K562 (cell line): Measurements from ENCODE around the gene NRROS. TPM values are rescaled to one million over a fixed set of nuclear protein-coding genes. Genes with fewer than 3 reads are reported as not detected.

ENCODE experiments used
- ARID1B ChIP-seq: fragments of 450-650 bp; IDR thresholded peaks from 2 replicates; pipeline ENCODE4 v1.6.1; 2016; ENCODE audit warnings: antibody characterized with exemption, mild to moderate bottlenecking, inconsistent platforms
- CBFB ChIP-seq: sonication (generic); formaldehyde crosslinking; IDR thresholded peaks from 2 replicates; pipeline ENCODE4 v1.4.0; 2020; ENCODE audit warnings: mild to moderate bottlenecking, missing genetic modification reagents
- CREBBP ChIP-seq: IDR thresholded peaks from one replicate; pipeline ENCODE4 v1.6.1; 2012; ENCODE audit warnings: low read depth, mild to moderate bottlenecking, control low read depth, inconsistent platforms, low read length
- ESRRA ChIP-seq: fragments of 450-650 bp; IDR thresholded peaks from 2 replicates; pipeline ENCODE4 v1.6.1; 2014; ENCODE audit warnings: low read depth, mild to moderate bottlenecking, moderate library complexity, borderline replicate concordance
- ETV1 ChIP-seq: fragments of 450-650 bp; conservative IDR thresholded peaks from 2 replicates; pipeline ENCODE4 v1.6.1; 2016; ENCODE audit warnings: missing genetic modification characterization, control low read depth, low read depth, missing compliant biosample characterization
- FOSL1 ChIP-seq: fragments of 200-800 bp; sonication (Bioruptor generic); conservative IDR thresholded peaks from 2 replicates; pipeline ENCODE4 v1.6.1; 2016; ENCODE audit warnings: missing genetic modification characterization, missing compliant biosample characterization
- GATA2 ChIP-seq: sonication (generic); formaldehyde crosslinking; IDR thresholded peaks from 2 replicates; pipeline ENCODE4 v1.4.0; 2020; ENCODE audit warnings: mild to moderate bottlenecking, missing genetic modification reagents
- HMG20B ChIP-seq: fragments of 250-450 bp; sonication (Bioruptor Pico); IDR thresholded peaks from 2 replicates; pipeline ENCODE4 v1.5.0; 2021; ENCODE audit warnings: mild to moderate bottlenecking
- HNRNPLL ChIP-seq: fragments of 200-400 bp; formaldehyde crosslinking; IDR thresholded peaks from 2 replicates; pipeline ENCODE4 v1.6.1; 2017; ENCODE audit warnings: low read length, low read depth, mild to moderate bottlenecking; ENCODE audit not compliant: poor library complexity, severe bottlenecking
- KDM2B ChIP-seq: fragments of 250-450 bp; sonication (Bioruptor Pico); IDR thresholded peaks from 2 replicates; pipeline ENCODE4 v1.8.0; 2021; ENCODE audit warnings: mild to moderate bottlenecking, moderate library complexity
- POLR2H ChIP-seq: IDR thresholded peaks from 2 replicates; pipeline ENCODE4 v1.6.1; 2016; ENCODE audit warnings: missing genetic modification characterization, low read depth, mild to moderate bottlenecking, control low read depth, missing compliant biosample characterization, moderate library complexity
- PRMT5 ChIP-seq: sonication (generic); formaldehyde crosslinking; IDR thresholded peaks from 2 replicates; pipeline ENCODE4 v1.5.0; 2020; ENCODE audit warnings: missing genetic modification reagents
- RAD51 ChIP-seq: fragments of 450-650 bp; IDR thresholded peaks from 2 replicates; pipeline ENCODE4 v1.7.1; 2016; ENCODE audit warnings: low read depth, mild to moderate bottlenecking, borderline replicate concordance
- RBBP5 ChIP-seq: fragments of 200-600 bp; sonication (generic); IDR thresholded peaks from 2 replicates; pipeline ENCODE4 v1.6.1; 2012; ENCODE audit warnings: borderline replicate concordance, mild to moderate bottlenecking, low read length, control low read depth, inconsistent platforms; ENCODE audit not compliant: insufficient read depth, poor library complexity, severe bottlenecking
- SRSF1 ChIP-seq: fragments of 200-400 bp; formaldehyde crosslinking; IDR thresholded peaks from 2 replicates; pipeline ENCODE4 v1.6.1; 2017; ENCODE audit warnings: mild to moderate bottlenecking, low read depth, low read length, moderate library complexity
- TAF1 ChIP-seq: IDR thresholded peaks from 2 replicates; pipeline ENCODE4 v1.6.1; 2011; ENCODE audit warnings: mild to moderate bottlenecking, low read length, moderate library complexity; ENCODE audit not compliant: insufficient read depth, control insufficient read depth, severe bottlenecking; ENCODE audit errors: extremely low read depth
- ZFP30 ChIP-seq: fragments of 250-450 bp; sonication (Bioruptor Pico); IDR thresholded peaks from 2 replicates; pipeline ENCODE4 v1.8.0; 2022; ENCODE audit warnings: moderate library complexity, mild to moderate bottlenecking, inconsistent platforms, borderline replicate concordance
- ZNF41 ChIP-seq: fragments of 250-450 bp; sonication (Bioruptor Pico); conservative IDR thresholded peaks from 2 replicates; pipeline ENCODE4 v1.4.0; 2020; ENCODE audit warnings: mild to moderate bottlenecking
- ZNF57 ChIP-seq: fragments of 450-650 bp; formaldehyde crosslinking; IDR thresholded peaks from 2 replicates; pipeline ENCODE4 v1.4.0; 2020; ENCODE audit warnings: mild to moderate bottlenecking, moderate library complexity
- polyA plus RNA-seq, 8 experiments: library from polyadenylated mRNA; depleted of rRNA in 4 of 8; stranded (reverse) in 5 of 8; unstranded in 3 of 8; fragments of >200 nt; fragmentation: Nextera tagmentation in 2 of 8; fragmentation: Illumina TruSeq in 1 of 8; extraction: Ambion mirVana in 2 of 8; extraction: Trizol in 1 of 8; gene quantifications; 2 replicates each; pipeline versions ENCODE4 v1.2.1 to v1.2.3, GENCODE V29; 2011 to 2014; ENCODE audit warnings: inconsistent platforms in 1 of 8, missing spikeins in 1 of 8
- total RNA-seq, 7 experiments: library from RNA; depleted of rRNA in 6 of 7; stranded (reverse); fragments of >200 nt in 6 of 7; fragmentation: Illumina TruSeq in 2 of 7; extraction: Trizol in 2 of 7; gene quantifications; 2 replicates each; pipeline versions ENCODE4 v1.2.1 to v1.2.3, GENCODE V29; 2011 to 2021; ENCODE audit warnings: low replicate concordance in 1 of 7
- TF ChIP-seq, protein P1 (sequence below), 2 experiments: fragments of 450-650 bp; conservative IDR thresholded peaks; 2 replicates each; pipeline ENCODE4 v1.6.1; 2017; ENCODE audit warnings: mild to moderate bottlenecking in 2 of 2, moderate library complexity in 2 of 2
- TF ChIP-seq, protein P2 (sequence below): fragments of 200-800 bp; sonication (Bioruptor generic); IDR thresholded peaks from 2 replicates; pipeline ENCODE4 v1.6.1; 2017; ENCODE audit warnings: missing genetic modification characterization, missing compliant biosample characterization

The NRROS gene
- total and polyA plus RNA-seq, 9 of the 15 experiments (the other 6 are each of a cell fraction or from before 2014, with no cell fraction given), result 0.34 to 13.8 (median 3.8) TPM

DNA sequence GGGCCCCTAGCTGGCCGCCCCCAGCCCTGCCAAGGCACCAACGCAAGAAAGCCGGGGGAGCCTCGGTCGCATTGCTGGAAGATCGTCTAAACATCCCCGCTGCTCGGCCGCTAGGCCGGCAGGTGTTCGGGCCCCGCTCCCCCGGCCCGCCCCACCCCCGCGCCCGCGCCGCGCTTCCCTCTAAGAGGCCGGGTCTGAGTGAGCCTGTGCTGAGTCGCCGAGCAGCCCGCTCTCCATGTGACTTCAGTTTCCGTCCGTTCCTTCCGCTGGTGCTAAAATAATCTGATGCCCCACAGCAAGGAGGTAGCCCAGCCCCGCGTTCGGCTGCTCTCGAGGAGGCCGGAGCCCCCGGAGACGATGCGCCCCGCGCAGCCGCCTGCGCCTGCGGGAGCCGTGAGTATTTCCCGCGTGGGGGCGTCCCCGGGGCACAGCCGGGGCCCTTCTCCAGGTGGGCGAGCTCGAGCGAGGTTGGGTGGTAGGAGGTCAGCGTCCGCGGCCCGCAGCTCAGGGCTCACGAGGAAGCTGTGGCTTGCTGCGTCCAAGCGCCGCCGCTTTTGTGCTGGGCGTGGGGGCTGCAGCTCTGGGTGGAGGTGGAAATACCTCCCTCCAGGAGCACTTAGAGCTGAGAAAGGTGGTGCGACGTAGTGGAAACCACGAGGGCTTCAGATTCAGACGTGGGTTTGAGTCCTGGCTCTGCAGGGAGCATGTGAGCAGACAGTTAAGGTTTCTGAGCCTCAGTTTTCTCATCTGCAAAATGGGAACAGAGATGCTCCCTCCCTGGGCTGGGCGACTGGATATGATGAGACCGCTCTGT is at the start of gene NRROS (continued):
- TF ChIP-seq ZNF57 (CRISPR knock-in tag), result no peak
- peak; percentile 31 for TF ChIP-seq HNRNPLL
- peak; percentile 74 for TF ChIP-seq POLR2H
- TF ChIP-seq, protein P1, sequence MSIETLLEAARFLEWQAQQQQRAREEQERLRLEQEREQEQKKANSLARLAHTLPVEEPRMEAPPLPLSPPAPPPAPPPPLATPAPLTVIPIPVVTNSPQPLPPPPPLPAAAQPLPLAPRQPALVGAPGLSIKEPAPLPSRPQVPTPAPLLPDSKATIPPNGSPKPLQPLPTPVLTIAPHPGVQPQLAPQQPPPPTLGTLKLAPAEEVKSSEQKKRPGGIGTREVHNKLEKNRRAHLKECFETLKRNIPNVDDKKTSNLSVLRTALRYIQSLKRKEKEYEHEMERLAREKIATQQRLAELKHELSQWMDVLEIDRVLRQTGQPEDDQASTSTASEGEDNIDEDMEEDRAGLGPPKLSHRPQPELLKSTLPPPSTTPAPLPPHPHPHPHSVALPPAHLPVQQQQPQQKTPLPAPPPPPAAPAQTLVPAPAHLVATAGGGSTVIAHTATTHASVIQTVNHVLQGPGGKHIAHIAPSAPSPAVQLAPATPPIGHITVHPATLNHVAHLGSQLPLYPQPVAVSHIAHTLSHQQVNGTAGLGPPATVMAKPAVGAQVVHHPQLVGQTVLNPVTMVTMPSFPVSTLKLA (conservative IDR thresholded peaks at IDR 0.05), result peak; percentile 53 to 67; a peak in 3 of 4 replicates
- TF ChIP-seq, protein P2, sequence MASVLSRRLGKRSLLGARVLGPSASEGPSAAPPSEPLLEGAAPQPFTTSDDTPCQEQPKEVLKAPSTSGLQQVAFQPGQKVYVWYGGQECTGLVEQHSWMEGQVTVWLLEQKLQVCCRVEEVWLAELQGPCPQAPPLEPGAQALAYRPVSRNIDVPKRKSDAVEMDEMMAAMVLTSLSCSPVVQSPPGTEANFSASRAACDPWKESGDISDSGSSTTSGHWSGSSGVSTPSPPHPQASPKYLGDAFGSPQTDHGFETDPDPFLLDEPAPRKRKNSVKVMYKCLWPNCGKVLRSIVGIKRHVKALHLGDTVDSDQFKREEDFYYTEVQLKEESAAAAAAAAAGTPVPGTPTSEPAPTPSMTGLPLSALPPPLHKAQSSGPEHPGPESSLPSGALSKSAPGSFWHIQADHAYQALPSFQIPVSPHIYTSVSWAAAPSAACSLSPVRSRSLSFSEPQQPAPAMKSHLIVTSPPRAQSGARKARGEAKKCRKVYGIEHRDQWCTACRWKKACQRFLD (CRISPR knock-in tag), result peak; percentile 92
- 0 out of 2 replicates have a peak, but pooled peaks have one; percentile 51 for TF ChIP-seq CBFB (CRISPR knock-in tag)
- peak; percentile 38; the same call in 1 of the 2 replicates for TF ChIP-seq RAD51
- peak; percentile 84 for TF ChIP-seq RBBP5
- TF ChIP-seq PRMT5 (CRISPR knock-in tag), result no peak
- peak; percentile 13; the same call in 1 of the 2 replicates for TF ChIP-seq KDM2B (CRISPR knock-in tag)
- TF ChIP-seq CREBBP, result no peak
- 0 out of 2 replicates have a peak, but pooled peaks have one; percentile 27 for TF ChIP-seq FOSL1 (tag)
- no peak for TF ChIP-seq HMG20B (CRISPR knock-in tag)
- no peak for TF ChIP-seq ZFP30 (CRISPR knock-in tag)
- TF ChIP-seq ZNF41 (CRISPR knock-in tag), result no peak
- TF ChIP-seq TAF1, result peak; percentile 72
- TF ChIP-seq ESRRA, result peak; percentile 56; the same call in 1 of the 2 replicates
- TF ChIP-seq SRSF1, result no peak
- TF ChIP-seq ETV1 (tag), result peak; percentile 73
- TF ChIP-seq GATA2 (CRISPR knock-in tag), result 0 out of 2 replicates have a peak, but pooled peaks have one; percentile 11
- TF ChIP-seq ARID1B, result 0 out of 2 replicates have a peak, but pooled peaks have one; percentile 11
